HepG2 (cell line): ENCODE data around the gene GDI1. TPM values are rescaled to one million over a fixed set of nuclear protein-coding genes. Genes with fewer than 3 reads are reported as not detected.

Experiments
- CHD2 ChIP-seq: IDR thresholded peaks from 2 replicates; pipeline ENCODE4 v1.6.1; 2011; ENCODE audit warnings: low read depth, low read length, improper control_type of control experiment
- CREB1 ChIP-seq, 2 experiments: fragments of 450-650 bp in 1 of 2; IDR thresholded peaks; 2 replicates each; pipeline ENCODE4 v1.6.1; 2016 to 2017; ENCODE audit warnings: control low read depth in 1 of 2, mild to moderate bottlenecking in 1 of 2, missing compliant biosample characterization in 1 of 2, missing genetic modification characterization in 1 of 2
- HNRNPLL ChIP-seq: fragments of 200-400 bp; formaldehyde crosslinking; IDR thresholded peaks from 2 replicates; pipeline ENCODE4 v1.6.1; 2017; ENCODE audit warnings: mild to moderate bottlenecking, low read depth, low read length; ENCODE audit not compliant: poor library complexity, severe bottlenecking
- KDM5A ChIP-seq: fragments of 200-600 bp; sonication (generic); IDR thresholded peaks from 2 replicates; pipeline ENCODE4 v1.7.0; 2018; ENCODE audit warnings: antibody characterized with exemption, mild to moderate bottlenecking, low read length, borderline replicate concordance
- PHF8 ChIP-seq: sonication (generic); formaldehyde crosslinking; IDR thresholded peaks from 2 replicates; pipeline ENCODE4 v1.5.0; 2020; ENCODE audit warnings: missing genetic modification reagents
- SAP130 ChIP-seq: IDR thresholded peaks from 2 replicates; pipeline ENCODE4 v1.6.1; 2016; ENCODE audit warnings: low read depth
- TBL1XR1 ChIP-seq: fragments of 150-350 bp; IDR thresholded peaks from 2 replicates; pipeline ENCODE4 v1.6.1; 2014; ENCODE audit warnings: borderline replicate concordance, low read length; ENCODE audit not compliant: partially characterized antibody
- ZNF460 ChIP-seq: sonication (generic); formaldehyde crosslinking; IDR thresholded peaks from 2 replicates; pipeline ENCODE4 v1.5.1; 2020; ENCODE audit warnings: missing genetic modification reagents, mild to moderate bottlenecking, borderline replicate concordance
- ZNF598 ChIP-seq: sonication (generic); formaldehyde crosslinking; IDR thresholded peaks from 2 replicates; pipeline ENCODE4 v1.5.1; 2020; ENCODE audit warnings: mild to moderate bottlenecking, missing genetic modification reagents, borderline replicate concordance
- ZNF616 ChIP-seq: sonication (generic); formaldehyde crosslinking; IDR thresholded peaks from 2 replicates; pipeline ENCODE4 v1.5.0; 2020; ENCODE audit warnings: low read depth, mild to moderate bottlenecking, missing genetic modification reagents
- ZNF703 ChIP-seq: sonication (generic); formaldehyde crosslinking; IDR thresholded peaks from 2 replicates; pipeline ENCODE4 v1.5.1; 2020; ENCODE audit warnings: missing genetic modification reagents, mild to moderate bottlenecking, moderate library complexity, borderline replicate concordance
- ZNF841 ChIP-seq: sonication (generic); formaldehyde crosslinking; IDR thresholded peaks from 2 replicates; pipeline ENCODE4 v1.8.1; 2023; ENCODE audit warnings: missing genetic modification reagents, borderline replicate concordance
- polyA plus RNA-seq, 8 experiments: library from polyadenylated mRNA; depleted of rRNA in 3 of 8; stranded (reverse) in 7 of 8; unstranded in 1 of 8; fragments of >200 nt; fragmentation: Illumina TruSeq in 4 of 8; extraction: Trizol in 4 of 8; gene quantifications; 2 replicates each; pipeline versions ENCODE4 v1.2.1 to v1.2.3, GENCODE V29; 2011 to 2016; ENCODE audit warnings: low read depth in 4 of 8, missing spikeins in 1 of 8, mixed read lengths in 1 of 8; ENCODE audit not compliant: insufficient read depth in 1 of 8
- total RNA-seq, 5 experiments: library from RNA; depleted of rRNA; stranded (reverse); fragments of >200 nt; fragmentation: Illumina TruSeq; extraction: Trizol; gene quantifications; 2 replicates each; pipeline ENCODE4 v1.2.3, GENCODE V29; 2016; ENCODE audit warnings: low read depth in 1 of 5
- TF ChIP-seq, protein P1 (sequence below): sonication (generic); formaldehyde crosslinking; IDR thresholded peaks from 2 replicates; pipeline ENCODE4 v1.4.0; 2020; ENCODE audit warnings: missing genetic modification reagents
- TF ChIP-seq, protein P2 (sequence below): sonication (generic); formaldehyde crosslinking; IDR thresholded peaks from 2 replicates; pipeline ENCODE4 v1.8.0; 2022; ENCODE audit warnings: mild to moderate bottlenecking, missing genetic modification reagents; ENCODE audit not compliant: insufficient replicate concordance
- TF ChIP-seq, protein P3 (sequence below): sonication (generic); formaldehyde crosslinking; IDR thresholded peaks from 2 replicates; pipeline ENCODE4 v1.5.0; 2020; ENCODE audit warnings: mild to moderate bottlenecking, low read depth, missing genetic modification reagents, borderline replicate concordance
- TF ChIP-seq, protein P4 (sequence below): sonication (generic); formaldehyde crosslinking; IDR thresholded peaks from 2 replicates; pipeline ENCODE4 v1.5.0; 2020; ENCODE audit warnings: mild to moderate bottlenecking, missing genetic modification reagents, borderline replicate concordance

GDI1 gene
- total and polyA plus RNA-seq, 2 of the 13 experiments (the other 11 are each of a cell fraction or from before 2014, with no cell fraction given) = 17.4 to 105 TPM

DNA sequence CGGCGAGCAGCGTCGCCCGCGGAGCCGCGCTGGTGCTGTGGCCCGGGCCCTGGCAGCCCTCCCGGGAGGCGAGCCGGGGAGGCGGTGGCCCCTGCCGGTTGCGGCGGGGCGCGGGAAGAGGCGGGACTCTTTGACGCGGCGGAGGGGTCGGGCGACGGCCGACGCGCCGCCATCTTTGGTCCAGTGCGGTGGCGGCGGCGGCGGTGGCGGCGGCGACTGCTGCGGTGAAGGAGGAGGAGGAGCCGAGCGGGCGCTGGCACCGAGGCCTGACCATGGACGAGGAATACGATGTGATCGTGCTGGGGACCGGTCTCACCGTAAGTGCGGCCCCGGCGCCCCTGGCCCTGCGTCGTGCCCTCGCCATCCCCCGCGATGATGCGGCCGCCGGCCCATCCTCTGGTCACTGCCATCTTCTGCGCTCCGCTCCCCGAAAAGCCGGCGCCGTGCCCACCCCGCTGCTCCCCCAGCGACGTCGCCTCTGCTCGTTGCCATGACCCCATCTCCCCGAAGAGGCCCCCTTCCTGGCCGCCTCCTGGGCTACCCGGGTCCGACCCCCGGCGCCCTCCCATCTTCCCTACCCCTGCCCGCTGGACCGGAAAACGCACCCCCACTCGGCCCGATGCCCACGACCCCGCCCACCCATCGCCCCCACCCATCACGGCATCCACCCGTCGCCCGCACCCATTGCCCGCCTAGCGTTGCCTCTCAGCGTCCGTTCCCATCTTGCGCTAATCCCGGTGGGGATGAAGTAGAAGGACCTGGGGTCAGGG, at the start of gene GDI1 (continued):
- TF ChIP-seq, protein P1, sequence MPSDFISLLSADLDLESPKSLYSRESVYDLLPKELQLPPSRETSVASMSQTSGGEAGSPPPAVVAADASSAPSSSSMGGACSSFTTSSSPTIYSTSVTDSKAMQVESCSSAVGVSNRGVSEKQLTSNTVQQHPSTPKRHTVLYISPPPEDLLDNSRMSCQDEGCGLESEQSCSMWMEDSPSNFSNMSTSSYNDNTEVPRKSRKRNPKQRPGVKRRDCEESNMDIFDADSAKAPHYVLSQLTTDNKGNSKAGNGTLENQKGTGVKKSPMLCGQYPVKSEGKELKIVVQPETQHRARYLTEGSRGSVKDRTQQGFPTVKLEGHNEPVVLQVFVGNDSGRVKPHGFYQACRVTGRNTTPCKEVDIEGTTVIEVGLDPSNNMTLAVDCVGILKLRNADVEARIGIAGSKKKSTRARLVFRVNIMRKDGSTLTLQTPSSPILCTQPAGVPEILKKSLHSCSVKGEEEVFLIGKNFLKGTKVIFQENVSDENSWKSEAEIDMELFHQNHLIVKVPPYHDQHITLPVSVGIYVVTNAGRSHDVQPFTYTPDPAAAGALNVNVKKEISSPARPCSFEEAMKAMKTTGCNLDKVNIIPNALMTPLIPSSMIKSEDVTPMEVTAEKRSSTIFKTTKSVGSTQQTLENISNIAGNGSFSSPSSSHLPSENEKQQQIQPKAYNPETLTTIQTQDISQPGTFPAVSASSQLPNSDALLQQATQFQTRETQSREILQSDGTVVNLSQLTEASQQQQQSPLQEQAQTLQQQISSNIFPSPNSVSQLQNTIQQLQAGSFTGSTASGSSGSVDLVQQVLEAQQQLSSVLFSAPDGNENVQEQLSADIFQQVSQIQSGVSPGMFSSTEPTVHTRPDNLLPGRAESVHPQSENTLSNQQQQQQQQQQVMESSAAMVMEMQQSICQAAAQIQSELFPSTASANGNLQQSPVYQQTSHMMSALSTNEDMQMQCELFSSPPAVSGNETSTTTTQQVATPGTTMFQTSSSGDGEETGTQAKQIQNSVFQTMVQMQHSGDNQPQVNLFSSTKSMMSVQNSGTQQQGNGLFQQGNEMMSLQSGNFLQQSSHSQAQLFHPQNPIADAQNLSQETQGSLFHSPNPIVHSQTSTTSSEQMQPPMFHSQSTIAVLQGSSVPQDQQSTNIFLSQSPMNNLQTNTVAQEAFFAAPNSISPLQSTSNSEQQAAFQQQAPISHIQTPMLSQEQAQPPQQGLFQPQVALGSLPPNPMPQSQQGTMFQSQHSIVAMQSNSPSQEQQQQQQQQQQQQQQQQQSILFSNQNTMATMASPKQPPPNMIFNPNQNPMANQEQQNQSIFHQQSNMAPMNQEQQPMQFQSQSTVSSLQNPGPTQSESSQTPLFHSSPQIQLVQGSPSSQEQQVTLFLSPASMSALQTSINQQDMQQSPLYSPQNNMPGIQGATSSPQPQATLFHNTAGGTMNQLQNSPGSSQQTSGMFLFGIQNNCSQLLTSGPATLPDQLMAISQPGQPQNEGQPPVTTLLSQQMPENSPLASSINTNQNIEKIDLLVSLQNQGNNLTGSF (CRISPR knock-in tag) = no peak
- TF ChIP-seq ZNF616 (CRISPR knock-in tag) = no peak
- peak; percentile 47; the same call in 1 of the 2 replicates for TF ChIP-seq PHF8
- TF ChIP-seq, protein P2, sequence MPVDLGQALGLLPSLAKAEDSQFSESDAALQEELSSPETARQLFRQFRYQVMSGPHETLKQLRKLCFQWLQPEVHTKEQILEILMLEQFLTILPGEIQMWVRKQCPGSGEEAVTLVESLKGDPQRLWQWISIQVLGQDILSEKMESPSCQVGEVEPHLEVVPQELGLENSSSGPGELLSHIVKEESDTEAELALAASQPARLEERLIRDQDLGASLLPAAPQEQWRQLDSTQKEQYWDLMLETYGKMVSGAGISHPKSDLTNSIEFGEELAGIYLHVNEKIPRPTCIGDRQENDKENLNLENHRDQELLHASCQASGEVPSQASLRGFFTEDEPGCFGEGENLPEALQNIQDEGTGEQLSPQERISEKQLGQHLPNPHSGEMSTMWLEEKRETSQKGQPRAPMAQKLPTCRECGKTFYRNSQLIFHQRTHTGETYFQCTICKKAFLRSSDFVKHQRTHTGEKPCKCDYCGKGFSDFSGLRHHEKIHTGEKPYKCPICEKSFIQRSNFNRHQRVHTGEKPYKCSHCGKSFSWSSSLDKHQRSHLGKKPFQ = no peak
- no peak for TF ChIP-seq ZNF703 (CRISPR knock-in tag)
- no peak for TF ChIP-seq ZNF841 (CRISPR knock-in tag)
- TF ChIP-seq, protein P3, sequence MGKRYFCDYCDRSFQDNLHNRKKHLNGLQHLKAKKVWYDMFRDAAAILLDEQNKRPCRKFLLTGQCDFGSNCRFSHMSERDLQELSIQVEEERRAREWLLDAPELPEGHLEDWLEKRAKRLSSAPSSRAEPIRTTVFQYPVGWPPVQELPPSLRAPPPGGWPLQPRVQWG (CRISPR knock-in tag) = no peak
- TF ChIP-seq TBL1XR1 = no peak
- no peak for TF ChIP-seq KDM5A
- TF ChIP-seq, protein P4, sequence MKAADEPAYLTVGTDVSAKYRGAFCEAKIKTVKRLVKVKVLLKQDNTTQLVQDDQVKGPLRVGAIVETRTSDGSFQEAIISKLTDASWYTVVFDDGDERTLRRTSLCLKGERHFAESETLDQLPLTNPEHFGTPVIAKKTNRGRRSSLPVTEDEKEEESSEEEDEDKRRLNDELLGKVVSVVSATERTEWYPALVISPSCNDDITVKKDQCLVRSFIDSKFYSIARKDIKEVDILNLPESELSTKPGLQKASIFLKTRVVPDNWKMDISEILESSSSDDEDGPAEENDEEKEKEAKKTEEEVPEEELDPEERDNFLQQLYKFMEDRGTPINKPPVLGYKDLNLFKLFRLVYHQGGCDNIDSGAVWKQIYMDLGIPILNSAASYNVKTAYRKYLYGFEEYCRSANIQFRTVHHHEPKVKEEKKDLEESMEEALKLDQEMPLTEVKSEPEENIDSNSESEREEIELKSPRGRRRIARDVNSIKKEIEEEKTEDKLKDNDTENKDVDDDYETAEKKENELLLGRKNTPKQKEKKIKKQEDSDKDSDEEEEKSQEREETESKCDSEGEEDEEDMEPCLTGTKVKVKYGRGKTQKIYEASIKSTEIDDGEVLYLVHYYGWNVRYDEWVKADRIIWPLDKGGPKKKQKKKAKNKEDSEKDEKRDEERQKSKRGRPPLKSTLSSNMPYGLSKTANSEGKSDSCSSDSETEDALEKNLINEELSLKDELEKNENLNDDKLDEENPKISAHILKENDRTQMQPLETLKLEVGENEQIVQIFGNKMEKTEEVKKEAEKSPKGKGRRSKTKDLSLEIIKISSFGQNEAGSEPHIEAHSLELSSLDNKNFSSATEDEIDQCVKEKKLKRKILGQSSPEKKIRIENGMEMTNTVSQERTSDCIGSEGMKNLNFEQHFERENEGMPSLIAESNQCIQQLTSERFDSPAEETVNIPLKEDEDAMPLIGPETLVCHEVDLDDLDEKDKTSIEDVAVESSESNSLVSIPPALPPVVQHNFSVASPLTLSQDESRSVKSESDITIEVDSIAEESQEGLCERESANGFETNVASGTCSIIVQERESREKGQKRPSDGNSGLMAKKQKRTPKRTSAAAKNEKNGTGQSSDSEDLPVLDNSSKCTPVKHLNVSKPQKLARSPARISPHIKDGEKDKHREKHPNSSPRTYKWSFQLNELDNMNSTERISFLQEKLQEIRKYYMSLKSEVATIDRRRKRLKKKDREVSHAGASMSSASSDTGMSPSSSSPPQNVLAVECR (CRISPR knock-in tag) = peak; percentile 64; the same call in 1 of the 2 replicates
- peak; percentile 20 for TF ChIP-seq HNRNPLL
- TF ChIP-seq ZNF598 (CRISPR knock-in tag) = no peak
- peak; percentile 24; the same call in 1 of the 2 replicates for TF ChIP-seq SAP130
- no peak for TF ChIP-seq CREB1 (IDR thresholded peaks at IDR 0.05)
- TF ChIP-seq CREB1 (CRISPR knock-in tag; IDR thresholded peaks at IDR 0.05) = no peak
- TF ChIP-seq ZNF460 = no peak
- TF ChIP-seq CHD2 = peak; percentile 31; the same call in 1 of the 2 replicates
